Frontal cortex (tissue), 4 donors: ENCODE results near the gene MLN. TPM values are rescaled to one million over a fixed set of nuclear protein-coding genes. Genes with fewer than 3 reads are reported as not detected.

ENCODE experiments used
- DNase-seq, 2 donors: peaks; one replicate each; pipeline ENCODE4 v3.0.0; 2012; ENCODE audit warnings: low spot score in 2 of 2
- FAIRE-seq: peaks from 2 replicates; lab custom pipeline; 2012; peaks lifted over from hg19 to GRCh38; lab: Jason Lieb, UNC
- total RNA-seq: library from RNA; depleted of rRNA; stranded (reverse); fragments of >200 nt; gene quantifications from one replicate; pipeline ENCODE4 v1.2.3, GENCODE V29; 2014
- donor health status: control.
- donor health status: control.
- donor health status: control.

MLN gene
- total RNA-seq, result not detected

- no peak for DNase-seq
- FAIRE-seq, result no peak
These were observed at the start of gene MLN for GRCh38 chr6:33803571-33804053. Gene MLN (minus strand): TSS chr6:33804003. CDS start chr6:33801163, 2,840 bp downstream.

- FAIRE-seq, result no peak
- DNase-seq, result no peak
These were observed 49.2 kb upstream of the MLN start for GRCh38 chr6:33853026-33853425.

GRCh38 chr6:33851959-33852358 lies 48.2 kb upstream of the MLN start:
- DNase-seq (no peak), FAIRE-seq (no peak)

- DNase-seq (no peak), FAIRE-seq (no peak)
These were observed 47.2 kb upstream of the MLN start for GRCh38 chr6:33850869-33851541.

DNA sequence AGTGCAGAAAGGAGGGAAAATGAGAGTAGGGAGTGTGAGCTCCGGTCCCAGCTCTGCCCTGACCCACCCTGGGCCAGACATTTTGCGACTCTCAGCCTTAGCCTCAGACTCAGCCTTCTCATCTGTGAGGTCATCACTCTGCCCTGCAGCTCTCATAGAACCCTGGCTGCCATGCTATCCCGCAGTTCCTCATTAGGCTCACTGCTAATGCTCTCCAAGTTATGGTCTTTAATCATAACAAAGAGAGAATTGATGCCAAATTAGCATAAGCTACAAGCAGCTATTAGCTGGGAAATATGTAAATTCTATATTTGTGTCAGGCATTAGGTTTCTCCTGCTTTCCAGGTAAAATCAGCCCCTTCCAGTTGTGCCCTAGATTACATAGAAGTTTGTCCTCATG lies 46.5 kb upstream of the MLN start:
- FAIRE-seq (no peak), DNase-seq (no peak)

DNA sequence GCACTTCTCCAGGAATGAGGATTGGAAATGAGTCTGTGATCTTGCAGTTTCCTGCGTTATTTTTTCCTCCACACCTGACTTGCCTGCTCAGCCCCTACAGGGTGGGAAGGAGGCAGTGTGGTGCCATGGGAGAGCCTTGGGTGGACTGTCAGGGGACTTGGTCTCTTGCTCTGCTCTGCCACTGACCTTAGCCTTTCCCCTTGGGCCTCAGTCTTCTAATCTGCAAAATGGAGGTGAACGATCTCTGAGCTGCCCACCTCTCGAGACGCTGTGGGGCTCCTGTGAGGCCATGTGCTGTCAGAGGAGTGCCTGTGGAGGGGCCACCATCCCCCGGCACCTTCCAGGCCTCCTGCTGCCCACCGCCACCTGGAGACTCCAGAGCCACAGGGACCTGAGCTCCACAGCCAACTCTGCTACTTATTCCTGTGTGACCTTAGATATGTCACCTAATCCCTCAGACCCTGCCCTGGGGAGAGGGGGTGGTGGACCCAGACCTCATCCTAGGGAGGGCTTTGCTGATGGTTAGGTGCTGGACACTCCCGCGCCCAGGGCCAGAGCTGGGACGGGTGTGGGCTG lies 45.8 kb upstream of the MLN start:
- FAIRE-seq, result no peak
- no peak for DNase-seq

- DNase-seq (no peak), FAIRE-seq (no peak)
These were observed 44.7 kb upstream of the MLN start for GRCh38 chr6:33848484-33848883.

- DNase-seq, result no peak
- no peak for FAIRE-seq
These were observed 44.1 kb upstream of the MLN start for GRCh38 chr6:33847867-33848266.

DNA sequence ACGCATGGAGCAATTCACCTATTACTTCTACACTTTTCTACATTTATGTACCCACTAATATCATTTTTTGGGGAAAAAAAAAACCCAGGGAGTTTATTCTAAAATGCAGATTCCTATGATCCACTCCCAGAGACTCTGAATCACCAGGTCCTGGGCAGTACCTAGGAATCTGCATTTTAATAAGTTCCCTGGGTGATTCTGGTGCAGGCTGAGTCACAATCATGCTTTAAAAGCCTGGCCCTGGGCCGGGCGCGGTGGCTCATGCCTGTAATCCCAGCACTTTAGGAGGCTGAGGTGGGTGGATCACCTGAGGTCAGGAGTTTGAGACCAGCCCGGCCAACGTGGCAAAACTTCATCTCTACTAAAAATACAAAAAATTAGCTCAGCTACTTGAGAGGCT lies 43.3 kb upstream of the MLN start:
- FAIRE-seq (no peak), DNase-seq (no peak)

- no peak for FAIRE-seq
- DNase-seq, result no peak
These were observed 42.4 kb upstream of the MLN start for GRCh38 chr6:33846226-33846625.

- FAIRE-seq, result no peak
- no peak for DNase-seq
These were observed 41.4 kb upstream of the MLN start for GRCh38 chr6:33845031-33845745.

DNA sequence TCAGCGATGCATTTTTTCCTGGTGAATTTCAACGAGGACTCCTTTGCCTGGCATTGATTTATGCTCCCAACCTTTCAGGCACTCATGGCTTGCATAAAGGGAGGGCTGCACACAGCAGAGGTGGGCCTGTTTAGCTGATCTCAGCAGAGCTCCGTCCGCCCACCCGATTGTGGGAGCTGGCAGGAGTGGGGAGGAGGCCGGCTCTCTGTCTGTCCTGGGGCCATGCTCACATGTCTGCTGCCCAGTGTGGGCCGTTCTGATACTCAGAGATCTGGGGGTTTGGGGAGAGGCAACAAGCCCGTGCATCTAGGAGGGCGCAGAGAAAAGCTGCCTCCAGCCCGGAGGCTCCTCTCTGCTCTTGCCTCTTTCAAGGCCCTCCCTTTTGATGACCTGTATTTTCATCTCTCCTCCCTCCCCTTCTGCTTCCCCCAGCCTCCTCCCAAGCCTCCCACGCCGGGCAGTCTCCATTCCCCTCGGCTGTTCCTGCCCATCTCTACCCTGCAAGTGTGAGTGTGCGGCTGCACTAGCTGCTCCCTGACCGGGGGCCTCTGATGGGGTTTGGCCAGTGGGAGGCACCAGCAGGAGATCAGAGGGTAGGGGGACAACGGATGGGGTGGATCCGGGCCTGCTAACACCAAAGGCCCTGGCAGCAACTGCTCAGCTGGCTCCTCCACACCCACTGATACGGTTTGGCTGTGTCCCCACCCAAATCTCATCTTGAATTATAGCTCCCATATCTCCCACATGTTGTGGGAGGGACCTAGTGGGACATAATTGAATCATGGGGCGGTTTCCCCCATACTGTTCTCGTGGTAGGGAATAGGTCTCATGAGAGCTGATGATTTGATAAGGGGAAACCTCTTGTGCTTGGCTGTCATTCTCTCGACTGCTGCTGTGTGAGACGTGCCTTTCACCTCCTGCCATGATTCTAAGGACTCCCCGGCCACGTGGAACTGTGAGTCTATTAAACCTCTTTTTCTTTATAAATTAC lies 39.6 kb upstream of the MLN start:
- FAIRE-seq, result no peak
- DNase-seq, result no peak

GRCh38 chr6:33841868-33842267 lies 38.1 kb upstream of the MLN start:
- FAIRE-seq (no peak), DNase-seq (no peak)

GRCh38 chr6:33841070-33841469 lies 37.3 kb upstream of the MLN start:
- FAIRE-seq (no peak), DNase-seq (no peak)

GRCh38 chr6:33840048-33840926 lies 36.5 kb upstream of the MLN start:
- DNase-seq (peak; percentile 21 to 66), FAIRE-seq (no peak)

GRCh38 chr6:33839399-33840047 lies 35.7 kb upstream of the MLN start:
- FAIRE-seq (no peak), DNase-seq (no peak)

DNA sequence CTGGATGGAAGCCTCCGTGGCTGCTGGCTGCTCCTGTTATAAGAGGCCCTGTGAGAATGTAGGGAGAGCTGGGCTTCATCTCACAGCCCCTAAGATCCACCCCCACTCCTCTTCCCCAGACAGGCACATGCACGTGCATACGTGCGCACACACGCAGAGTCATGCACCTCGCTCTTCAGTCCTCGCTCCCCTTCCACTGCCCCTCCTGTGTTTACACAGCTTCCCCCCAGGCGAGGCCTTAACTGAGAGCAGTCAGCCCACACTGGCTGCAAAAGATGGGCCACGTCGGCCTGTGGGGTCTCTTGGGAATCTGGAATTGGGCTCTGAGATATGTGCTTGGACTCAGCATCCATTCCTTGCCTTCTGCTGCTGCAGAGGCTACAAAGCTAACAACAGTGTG lies 35.2 kb upstream of the MLN start:
- DNase-seq, result no peak
- no peak for FAIRE-seq

GRCh38 chr6:33837971-33838665 lies 34.3 kb upstream of the MLN start:
- no peak for FAIRE-seq
- DNase-seq, result no peak
